ENCODE data around the gene CERK. TPM values are rescaled to one million over a fixed set of nuclear protein-coding genes. Genes with fewer than 3 reads are reported as not detected.
"Not testable (repeated sequence)": the region's sequence is repeated elsewhere in the genome, so short reads cannot be mapped to it uniquely, and the experiment has no call there.

CERK gene
- 69.6 and 76.5 TPM in 2 replicates for total RNA-seq

- Mint-ChIP-seq H3K4me1 (ENCODE audit: low read depth) (peaks cover 46% of the 10 kb centered on the region), H3K4me3 (peak within 1 kb of the TSS; percentile 99), H3K27me3 (ENCODE audit: insufficient read depth) (no peaks in the 10 kb centered on the region), H3K36me3 (ENCODE audit: low read depth) (peaks cover 9% of the 10 kb centered on the region), H3K27ac (peak within 1 kb of the TSS; percentile 97), H3K9me3 (peaks cover 6% of the 10 kb centered on the region)
- intact Hi-C loops (cut with micrococcal nuclease) = loop anchor here (1.0 to 5.0 kb wide), 3 partner anchors 24 to 175 kb away; partner anchors contain the start of gene TBC1D22A
- peak; percentile 68 for DNase-seq (ENCODE audit: low spot score)
Measured at GRCh38 chr22:46737976-46738646, at the start of gene CERK. TSS of gene CERK (minus strand) at chr22:46738252. CDS start at chr22:46738148, 104 bp downstream.

- H3K4me3 Mint-ChIP-seq = no peak overlapping the region
- no peak overlapping the region for H3K27ac Mint-ChIP-seq
- no peak for DNase-seq (ENCODE audit: low spot score)
- H3K27me3 Mint-ChIP-seq (ENCODE audit: insufficient read depth) = no peaks in the 10 kb centered on the region
- H3K4me1 Mint-ChIP-seq (ENCODE audit: low read depth) = peaks cover 18% of the 10 kb centered on the region
- H3K9me3 Mint-ChIP-seq = no peaks in the 10 kb centered on the region
- peaks cover 9% of the 10 kb centered on the region for H3K36me3 Mint-ChIP-seq (ENCODE audit: low read depth)
- intact Hi-C loops (cut with micrococcal nuclease) = no loop called here
Measured at GRCh38 chr22:46783721-46784120, 45.7 kb upstream of the CERK start.

- intact Hi-C loops (cut with micrococcal nuclease); H3K4me3 Mint-ChIP-seq; H3K9me3 Mint-ChIP-seq; H3K27me3 Mint-ChIP-seq (ENCODE audit: insufficient read depth); H3K27ac Mint-ChIP-seq; DNase-seq (ENCODE audit: low spot score): not testable (repeated sequence)
- Mint-ChIP-seq H3K36me3 (ENCODE audit: low read depth) (peaks cover 12% of the 10 kb centered on the region), H3K4me1 (ENCODE audit: low read depth) (peaks cover 17% of the 10 kb centered on the region)
Measured at GRCh38 chr22:46782200-46782599, 44.1 kb upstream of the CERK start.

- Mint-ChIP-seq H3K9me3 (no peaks in the 10 kb centered on the region), H3K27me3 (ENCODE audit: insufficient read depth) (no peaks in the 10 kb centered on the region), H3K36me3 (ENCODE audit: low read depth) (peaks cover 14% of the 10 kb centered on the region), H3K4me3 (no peak overlapping the region), H3K27ac (no peak overlapping the region), H3K4me1 (ENCODE audit: low read depth) (peaks cover 24% of the 10 kb centered on the region)
- intact Hi-C loops (cut with micrococcal nuclease) = no loop called here
- no peak for DNase-seq (ENCODE audit: low spot score)
Measured at GRCh38 chr22:46781291-46781690, 43.2 kb upstream of the CERK start.

GRCh38 chr22:46780453-46780852 lies 42.4 kb upstream of the CERK start:
- Mint-ChIP-seq H3K36me3 (ENCODE audit: low read depth) (peaks cover 14% of the 10 kb centered on the region), H3K9me3 (no peaks in the 10 kb centered on the region), H3K27me3 (ENCODE audit: insufficient read depth) (no peaks in the 10 kb centered on the region), H3K4me3 (no peak overlapping the region), H3K4me1 (ENCODE audit: low read depth) (peaks cover 33% of the 10 kb centered on the region), H3K27ac (no peak overlapping the region)
- intact Hi-C loops (cut with micrococcal nuclease) = no loop called here
- no peak for DNase-seq (ENCODE audit: low spot score)

GRCh38 chr22:46779651-46780050 lies 41.6 kb upstream of the CERK start:
- peaks cover 14% of the 10 kb centered on the region for H3K36me3 Mint-ChIP-seq (ENCODE audit: low read depth)
- no peak for DNase-seq (ENCODE audit: low spot score)
- no peak overlapping the region for H3K27ac Mint-ChIP-seq
- H3K9me3 Mint-ChIP-seq = no peaks in the 10 kb centered on the region
- intact Hi-C loops (cut with micrococcal nuclease) = no loop called here
- H3K4me1 Mint-ChIP-seq (ENCODE audit: low read depth) = peaks cover 40% of the 10 kb centered on the region
- H3K27me3 Mint-ChIP-seq (ENCODE audit: insufficient read depth) = no peaks in the 10 kb centered on the region
- no peak overlapping the region for H3K4me3 Mint-ChIP-seq

GRCh38 chr22:46779023-46779422 lies 41.0 kb upstream of the CERK start:
- Mint-ChIP-seq H3K27me3 (ENCODE audit: insufficient read depth) (no peaks in the 10 kb centered on the region), H3K27ac (no peak overlapping the region), H3K36me3 (ENCODE audit: low read depth) (peaks cover 15% of the 10 kb centered on the region), H3K4me3 (no peak overlapping the region), H3K9me3 (no peaks in the 10 kb centered on the region), H3K4me1 (ENCODE audit: low read depth) (peaks cover 42% of the 10 kb centered on the region)
- DNase-seq (ENCODE audit: low spot score) = no peak
- intact Hi-C loops (cut with micrococcal nuclease) = no loop called here

GRCh38 chr22:46777609-46777970 lies 39.5 kb upstream of the CERK start:
- peaks cover 56% of the 10 kb centered on the region for H3K4me1 Mint-ChIP-seq (ENCODE audit: low read depth)
- no peaks in the 10 kb centered on the region for H3K27me3 Mint-ChIP-seq (ENCODE audit: insufficient read depth)
- H3K36me3 Mint-ChIP-seq (ENCODE audit: low read depth) = peaks cover 21% of the 10 kb centered on the region
- intact Hi-C loops (cut with micrococcal nuclease) = no loop called here
- H3K9me3 Mint-ChIP-seq = no peaks in the 10 kb centered on the region
- no peak for DNase-seq (ENCODE audit: low spot score)
- H3K4me3 Mint-ChIP-seq = peak overlapping the region; percentile 78
- peak overlapping the region; percentile 86 for H3K27ac Mint-ChIP-seq

GRCh38 chr22:46776876-46777608 lies 39.0 kb upstream of the CERK start:
- H3K36me3 Mint-ChIP-seq (ENCODE audit: low read depth) = peaks cover 18% of the 10 kb centered on the region
- DNase-seq (ENCODE audit: low spot score) = no peak
- no peaks in the 10 kb centered on the region for H3K9me3 Mint-ChIP-seq
- peak overlapping the region; percentile 78 for H3K4me3 Mint-ChIP-seq
- intact Hi-C loops (cut with micrococcal nuclease) = no loop called here
- H3K27me3 Mint-ChIP-seq (ENCODE audit: insufficient read depth) = no peaks in the 10 kb centered on the region
- H3K4me1 Mint-ChIP-seq (ENCODE audit: low read depth) = peaks cover 57% of the 10 kb centered on the region
- peak overlapping the region; percentile 86 for H3K27ac Mint-ChIP-seq

GRCh38 chr22:46775850-46776826 lies 38.1 kb upstream of the CERK start:
- Mint-ChIP-seq H3K4me1 (ENCODE audit: low read depth) (peaks cover 57% of the 10 kb centered on the region), H3K9me3 (no peaks in the 10 kb centered on the region), H3K4me3 (peak overlapping the region; percentile 78), H3K36me3 (ENCODE audit: low read depth) (peaks cover 20% of the 10 kb centered on the region), H3K27ac (peak overlapping the region; percentile 86), H3K27me3 (ENCODE audit: insufficient read depth) (no peaks in the 10 kb centered on the region)
- no peak for DNase-seq (ENCODE audit: low spot score)
- intact Hi-C loops (cut with micrococcal nuclease) = no loop called here

- H3K36me3 Mint-ChIP-seq (ENCODE audit: low read depth) = peaks cover 24% of the 10 kb centered on the region
- H3K4me3 Mint-ChIP-seq = peak overlapping the region; percentile 78
- H3K27me3 Mint-ChIP-seq (ENCODE audit: insufficient read depth) = no peaks in the 10 kb centered on the region
- H3K27ac Mint-ChIP-seq = peak overlapping the region; percentile 86
- intact Hi-C loops (cut with micrococcal nuclease) = loop anchor here (1.0 kb wide), 2 partner anchors 13 to 16 kb away; partner anchors contain the start of gene TBC1D22A
- H3K4me1 Mint-ChIP-seq (ENCODE audit: low read depth) = peaks cover 64% of the 10 kb centered on the region
- no peak for DNase-seq (ENCODE audit: low spot score)
- no peaks in the 10 kb centered on the region for H3K9me3 Mint-ChIP-seq
Measured at GRCh38 chr22:46774980-46775849, 37.2 kb upstream of the CERK start.
